H1 (cell line): Measurements from ENCODE around the gene LSM6. TPM values are rescaled to one million over a fixed set of nuclear protein-coding genes. Genes with fewer than 3 reads are reported as not detected.

Experiments used
- KDM5A ChIP-seq: fragments of 200-600 bp; IDR thresholded peaks from 2 replicates; pipeline ENCODE4 v1.7.1; 2012; ENCODE audit warnings: mild to moderate bottlenecking, low read length, inconsistent platforms, mixed read lengths
- SIN3A ChIP-seq, 2 experiments: IDR thresholded peaks in 1 of 2; conservative IDR thresholded peaks in 1 of 2; 2 replicates each; pipeline ENCODE4 v1.6.1; 2011 to 2012; ENCODE audit warnings: low read length in 2 of 2, improper control_type of control experiment in 1 of 2, low read depth in 1 of 2, mild to moderate bottlenecking in 1 of 2
- polyA plus RNA-seq, 7 experiments: library from polyadenylated mRNA; depleted of rRNA in 3 of 7; stranded (reverse) in 5 of 7; unstranded in 2 of 7; fragments of >200 nt in 5 of 7; fragments of 200-250 nt in 2 of 7; gene quantifications; 1 replicate in 5 of 7; 2 replicates in 1 of 7; 4 replicates in 1 of 7; pipeline versions ENCODE4 v1.2.1 to v1.2.3, GENCODE V29; 2011 to 2013; ENCODE audit warnings: missing spikeins in 2 of 7, mixed read lengths in 2 of 7
- total RNA-seq: library from RNA; stranded (reverse); fragmentation: NEBNext Ultra II Directional; extraction: Animal tissue kit (Norgen Biotek cat#: 25700); gene quantifications from 2 replicates; pipeline ENCODE4 v1.2.1, GENCODE V29; 2021

LSM6 gene
- total and polyA plus RNA-seq, 2 of the 8 experiments (the other 6 are each of a cell fraction or from before 2014, with no cell fraction given) = 40.2 to 63.4 TPM

DNA sequence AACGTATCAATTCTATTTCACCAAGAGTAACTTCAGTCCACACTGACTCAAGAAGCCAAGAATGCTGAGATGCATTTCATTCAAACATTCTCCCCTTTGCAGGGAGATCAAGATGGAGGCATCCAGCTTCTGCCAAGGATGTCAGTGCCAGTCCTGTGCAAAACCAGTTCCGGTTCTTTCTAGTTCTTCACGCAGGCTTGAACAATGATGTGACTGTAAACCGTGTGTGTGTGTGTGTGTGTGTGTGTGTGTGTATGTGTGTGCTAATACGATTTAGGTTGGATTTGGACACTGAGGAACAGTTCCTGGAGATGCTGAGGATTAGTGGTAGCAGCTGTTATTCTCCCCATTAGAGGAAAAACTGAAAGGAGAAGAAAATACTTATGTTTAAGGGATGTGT lies 38.7 kb downstream of the LSM6 start, which contains the start of gene REELD1 (continued):
- TF ChIP-seq KDM5A = no peak
- TF ChIP-seq SIN3A (conservative IDR thresholded peaks at IDR 0.05 in 1 of 2, IDR thresholded peaks at IDR 0.05 in 1 of 2; ENCODE audit: low read depth in 1 of 2, low read length in 2 of 2) = no peak
